CD8-positive, alpha-beta memory T cell (primary cell): ENCODE data around the gene KRTAP5-1. TPM values are rescaled to one million over a fixed set of nuclear protein-coding genes. Genes with fewer than 3 reads are reported as not detected.

Source experiments
- CTCF ChIA-PET: fragments of 350-600 bp; sonication (Branson Sonifier 250); formaldehyde crosslinking; loops from one replicate; lab custom pipeline; 2021; ENCODE audit warnings: antibody characterized with exemption; lab: Charles Lee
- POLR2A ChIA-PET: fragments of 350-600 bp; sonication (Branson Sonifier 250); formaldehyde crosslinking; loops from one replicate; lab custom pipeline; 2021; ENCODE audit warnings: antibody characterized with exemption; lab: Charles Lee
- DNase-seq, 5 donors: peaks; one replicate each; pipeline versions ENCODE4 v3.0.0 to v3.0.0-alpha.2; 2020 to 2022; ENCODE audit warnings: mixed read lengths in 1 of 5
- H3K27ac ChIP-seq: one replicate; pipeline ENCODE4 v1.7.0; 2013; ENCODE audit warnings: low read depth, mild to moderate bottlenecking, low read length, moderate library complexity
- H3K27me3 ChIP-seq: 2 replicates; pipeline ENCODE4 v1.7.0; 2013; ENCODE audit warnings: low read length, mild to moderate bottlenecking; ENCODE audit not compliant: insufficient read depth, poor library complexity, severe bottlenecking
- H3K36me3 ChIP-seq: 2 replicates; pipeline ENCODE4 v1.7.0; 2013; ENCODE audit warnings: mild to moderate bottlenecking, low read length, moderate library complexity; ENCODE audit not compliant: insufficient read depth
- H3K4me1 ChIP-seq: 2 replicates; pipeline ENCODE4 v1.7.0; 2013; ENCODE audit warnings: mild to moderate bottlenecking, low read length, moderate library complexity; ENCODE audit not compliant: insufficient read depth
- H3K4me3 ChIP-seq: 2 replicates; pipeline ENCODE4 v1.7.0; 2013; ENCODE audit warnings: mild to moderate bottlenecking, low read length
- H3K9me3 ChIP-seq: 2 replicates; pipeline ENCODE4 v1.7.0; 2013; ENCODE audit warnings: mild to moderate bottlenecking, low read length
- H3K27ac Mint-ChIP-seq, 8 donors: one replicate each; pipeline ENCODE4 v1.8.0; 2020 to 2021; ENCODE audit warnings: mixed read lengths in 8 of 8, mild to moderate bottlenecking in 6 of 8, inconsistent platforms in 3 of 8, moderate library complexity in 3 of 8
- H3K27me3 Mint-ChIP-seq, 2 donors: one replicate each; pipeline ENCODE4 v1.8.0; 2020 to 2021; ENCODE audit warnings: mixed read lengths in 2 of 2, mild to moderate bottlenecking in 1 of 2, moderate library complexity in 1 of 2
- H3K36me3 Mint-ChIP-seq, 3 donors: one replicate each; pipeline ENCODE4 v1.8.0; 2020 to 2021; ENCODE audit warnings: mixed read lengths in 3 of 3, inconsistent platforms in 1 of 3, mild to moderate bottlenecking in 1 of 3
- H3K4me1 Mint-ChIP-seq, 3 donors: one replicate each; pipeline ENCODE4 v1.8.0; 2020 to 2021; ENCODE audit warnings: mixed read lengths in 3 of 3, inconsistent platforms in 1 of 3, mild to moderate bottlenecking in 1 of 3
- H3K4me3 Mint-ChIP-seq, 7 donors: one replicate each; pipeline ENCODE4 v1.8.0; 2020 to 2021; ENCODE audit warnings: mixed read lengths in 7 of 7, mild to moderate bottlenecking in 6 of 7, moderate library complexity in 4 of 7, inconsistent platforms in 2 of 7
- H3K9me3 Mint-ChIP-seq, 5 donors: one replicate each; pipeline ENCODE4 v1.8.0; 2020 to 2022; ENCODE audit warnings: mixed read lengths in 5 of 5, mild to moderate bottlenecking in 3 of 5, moderate library complexity in 2 of 5, inconsistent platforms in 1 of 5
- polyA plus RNA-seq: library from polyadenylated mRNA; unstranded; fragments of 300-500 nt; fragmentation: Illumina TruSeq; gene quantifications from one replicate; pipeline ENCODE4 v1.2.3, GENCODE V29; 2021
- total RNA-seq, 2 experiments: library from RNA; stranded (reverse); gene quantifications; one replicate each; pipeline ENCODE4 v1.2.3, GENCODE V29; 2021

The KRTAP5-1 gene
- total and polyA plus RNA-seq, 3 experiments from 2014 or later, result not detected

- peaks cover 3 to 4% (median 4%) of the 10 kb centered on the region in 3 donors for H3K4me1 Mint-ChIP-seq
- POLR2A ChIA-PET, result no interaction called here
- no peak overlapping the region for H3K4me3 ChIP-seq
- H3K36me3 Mint-ChIP-seq, result peaks cover 0 to 30% (median 2%) of the 10 kb centered on the region in 3 donors
- no peak overlapping the region for H3K4me3 Mint-ChIP-seq
- no peak for DNase-seq
- no peaks in the 10 kb centered on the region for H3K4me1 ChIP-seq
- H3K9me3 ChIP-seq, result no peaks in the 10 kb centered on the region
- H3K27ac Mint-ChIP-seq, result peak overlapping the region in 2 of 8 donors; percentile 33 to 77
- no peaks in the 10 kb centered on the region for H3K36me3 ChIP-seq
- CTCF ChIA-PET, result interaction anchor here (1.2 to 1.7 kb wide), 2 partner anchors 10 to 12 kb away, joined by 4 to 6 read pairs; no protein-coding TSS in a partner anchor
- no peak overlapping the region for H3K27ac ChIP-seq
- peaks cover 0 to 2% (median 0%) of the 10 kb centered on the region in 5 donors for H3K9me3 Mint-ChIP-seq
- no peaks in the 10 kb centered on the region for H3K27me3 ChIP-seq
- H3K27me3 Mint-ChIP-seq, result peaks cover 0 to 2% of the 10 kb centered on the region in 2 donors
Observed at GRCh38 chr11:1563149-1563638, 21.9 kb downstream of the KRTAP5-1 start.

- H3K27me3 Mint-ChIP-seq, result peaks cover 0 to 4% of the 10 kb centered on the region in 2 donors
- Histone ChIP-seq H3K4me3 (no peak overlapping the region), H3K4me1 (no peaks in the 10 kb centered on the region), H3K9me3 (no peaks in the 10 kb centered on the region), H3K27me3 (no peaks in the 10 kb centered on the region), H3K36me3 (no peaks in the 10 kb centered on the region), H3K27ac (no peak overlapping the region)
- no peak for DNase-seq
- POLR2A ChIA-PET, result no interaction called here
- H3K27ac Mint-ChIP-seq, result peak overlapping the region in 1 of 8 donors; percentile 77
- H3K4me3 Mint-ChIP-seq, result peak overlapping the region in 2 of 7 donors; percentile 41 to 48
- CTCF ChIA-PET, result interaction anchor here (1.2 to 1.7 kb wide), 2 partner anchors 11 to 13 kb away, joined by 4 to 6 read pairs; no protein-coding TSS in a partner anchor
- H3K9me3 Mint-ChIP-seq, result peaks cover 0 to 2% (median 0%) of the 10 kb centered on the region in 5 donors
- peaks cover 0 to 35% (median 2%) of the 10 kb centered on the region in 3 donors for H3K36me3 Mint-ChIP-seq
- H3K4me1 Mint-ChIP-seq, result peaks cover 0 to 2% (median 0%) of the 10 kb centered on the region in 3 donors
Observed at GRCh38 chr11:1562469-1563148, 22.5 kb downstream of the KRTAP5-1 start.

- Mint-ChIP-seq H3K4me3 (peak overlapping the region in 1 of 7 donors; percentile 48), H3K4me1 (peaks cover 0 to 1% (median 0%) of the 10 kb centered on the region in 3 donors), H3K27me3 (peaks cover 0 to 5% of the 10 kb centered on the region in 2 donors), H3K27ac (peak overlapping the region in 1 of 8 donors; percentile 77), H3K36me3 (peaks cover 0 to 37% (median 2%) of the 10 kb centered on the region in 3 donors), H3K9me3 (peaks cover 0 to 2% (median 0%) of the 10 kb centered on the region in 5 donors)
- Histone ChIP-seq H3K27ac (no peak overlapping the region), H3K36me3 (no peaks in the 10 kb centered on the region), H3K4me3 (no peak overlapping the region), H3K9me3 (no peaks in the 10 kb centered on the region), H3K4me1 (no peaks in the 10 kb centered on the region), H3K27me3 (no peaks in the 10 kb centered on the region)
- no peak for DNase-seq
- ChIA-PET CTCF (no interaction called here), POLR2A (no interaction called here)
Observed at GRCh38 chr11:1561955-1562354, 23.1 kb downstream of the KRTAP5-1 start.

GRCh38 chr11:1561266-1561665, 23.8 kb downstream of the KRTAP5-1 start:
- Histone ChIP-seq H3K27me3 (no peaks in the 10 kb centered on the region), H3K4me1 (no peaks in the 10 kb centered on the region), H3K4me3 (no peak overlapping the region), H3K9me3 (no peaks in the 10 kb centered on the region), H3K27ac (no peak overlapping the region), H3K36me3 (no peaks in the 10 kb centered on the region)
- peaks cover 0 to 5% of the 10 kb centered on the region in 2 donors for H3K27me3 Mint-ChIP-seq
- H3K27ac Mint-ChIP-seq, result no peak overlapping the region
- H3K36me3 Mint-ChIP-seq, result peaks cover 0 to 37% (median 2%) of the 10 kb centered on the region in 3 donors
- ChIA-PET POLR2A (no interaction called here), CTCF (interaction anchor here (1.2 to 1.9 kb wide), 2 partner anchors 13 to 14 kb away, joined by 3 to 6 read pairs; no protein-coding TSS in a partner anchor)
- no peak overlapping the region for H3K4me3 Mint-ChIP-seq
- no peak for DNase-seq
- H3K9me3 Mint-ChIP-seq, result peaks cover 0 to 2% (median 0%) of the 10 kb centered on the region in 5 donors
- H3K4me1 Mint-ChIP-seq, result no peaks in the 10 kb centered on the region

- no peak overlapping the region for H3K4me3 Mint-ChIP-seq
- peak overlapping the region in 1 of 8 donors; percentile 43 for H3K27ac Mint-ChIP-seq
- Histone ChIP-seq H3K4me3 (no peak overlapping the region), H3K4me1 (no peaks in the 10 kb centered on the region), H3K9me3 (no peaks in the 10 kb centered on the region), H3K36me3 (no peaks in the 10 kb centered on the region), H3K27me3 (no peaks in the 10 kb centered on the region), H3K27ac (no peak overlapping the region)
- H3K36me3 Mint-ChIP-seq, result peaks cover 0 to 35% (median 2%) of the 10 kb centered on the region in 3 donors
- CTCF ChIA-PET, result interaction anchor here (1.2 to 1.9 kb wide), 2 partner anchors 14 kb away, joined by 3 to 6 read pairs; no protein-coding TSS in a partner anchor
- H3K27me3 Mint-ChIP-seq, result peaks cover 0 to 6% of the 10 kb centered on the region in 2 donors
- peaks cover 0 to 2% (median 0%) of the 10 kb centered on the region in 5 donors for H3K9me3 Mint-ChIP-seq
- H3K4me1 Mint-ChIP-seq, result no peaks in the 10 kb centered on the region
- no peak for DNase-seq
- POLR2A ChIA-PET, result no interaction called here
Observed at GRCh38 chr11:1560649-1561251, 24.3 kb downstream of the KRTAP5-1 start.

- H3K9me3 Mint-ChIP-seq, result peaks cover 0 to 2% (median 0%) of the 10 kb centered on the region in 5 donors
- no peak overlapping the region for H3K27ac ChIP-seq
- H3K27ac Mint-ChIP-seq, result peak overlapping the region in 1 of 8 donors; percentile 63
- H3K27me3 ChIP-seq, result no peaks in the 10 kb centered on the region
- H3K4me1 Mint-ChIP-seq, result no peaks in the 10 kb centered on the region
- H3K27me3 Mint-ChIP-seq, result peaks cover 0 to 7% of the 10 kb centered on the region in 2 donors
- DNase-seq, result no peak
- H3K4me1 ChIP-seq, result no peaks in the 10 kb centered on the region
- no peak overlapping the region for H3K4me3 ChIP-seq
- ChIA-PET POLR2A (no interaction called here), CTCF (interaction anchor here (1.2 to 1.9 kb wide), 2 partner anchors 13 to 14 kb away, joined by 3 to 6 read pairs; no protein-coding TSS in a partner anchor)
- no peaks in the 10 kb centered on the region for H3K9me3 ChIP-seq
- no peaks in the 10 kb centered on the region for H3K36me3 ChIP-seq
- H3K36me3 Mint-ChIP-seq, result peaks cover 0 to 34% (median 2%) of the 10 kb centered on the region in 3 donors
- H3K4me3 Mint-ChIP-seq, result no peak overlapping the region
Observed at GRCh38 chr11:1560002-1560648, 25.0 kb downstream of the KRTAP5-1 start.

- ChIA-PET CTCF (interaction anchor here (1.2 to 1.9 kb wide), 2 partner anchors 15 kb away, joined by 4 to 6 read pairs; no protein-coding TSS in a partner anchor), POLR2A (no interaction called here)
- Histone ChIP-seq H3K36me3 (no peaks in the 10 kb centered on the region), H3K4me1 (no peaks in the 10 kb centered on the region), H3K27me3 (no peaks in the 10 kb centered on the region), H3K4me3 (no peak overlapping the region), H3K9me3 (no peaks in the 10 kb centered on the region), H3K27ac (no peak overlapping the region)
- H3K9me3 Mint-ChIP-seq, result no peaks in the 10 kb centered on the region
- H3K27me3 Mint-ChIP-seq, result peaks cover 0 to 7% of the 10 kb centered on the region in 2 donors
- peak in 1 of 5 donors; percentile 6 for DNase-seq
- H3K4me3 Mint-ChIP-seq, result peak overlapping the region in 1 of 7 donors; percentile 4
- H3K4me1 Mint-ChIP-seq, result no peaks in the 10 kb centered on the region
- peak overlapping the region in 2 of 8 donors; percentile 11 to 63 for H3K27ac Mint-ChIP-seq
- H3K36me3 Mint-ChIP-seq, result peaks cover 0 to 32% (median 2%) of the 10 kb centered on the region in 3 donors
Observed at GRCh38 chr11:1559111-1559951, 25.8 kb downstream of the KRTAP5-1 start.
